Gastrocnemius medialis (tissue), 4 donors: Measurements from ENCODE around the gene LITAFD.

Experiments used
- CTCF ChIP-seq, 5 experiments: fragments of 450-650 bp in 3 of 5; fragments of 200-600 bp in 2 of 5; sonication (generic) in 2 of 5; IDR thresholded peaks in 4 of 5; conservative IDR thresholded peaks in 1 of 5; 1 replicate in 4 of 5; 2 replicates in 1 of 5; pipeline ENCODE4 v1.5.1; 2016 to 2019; ENCODE audit warnings: antibody characterized with exemption in 5 of 5, mild to moderate bottlenecking in 3 of 5, moderate library complexity in 3 of 5
- POLR2A ChIP-seq, 2 donors: fragments of 450-650 bp; IDR thresholded peaks; one replicate each; pipeline ENCODE4 v1.6.1; 2017; ENCODE audit warnings: antibody characterized with exemption in 2 of 2, mild to moderate bottlenecking in 2 of 2, moderate library complexity in 2 of 2

DNA sequence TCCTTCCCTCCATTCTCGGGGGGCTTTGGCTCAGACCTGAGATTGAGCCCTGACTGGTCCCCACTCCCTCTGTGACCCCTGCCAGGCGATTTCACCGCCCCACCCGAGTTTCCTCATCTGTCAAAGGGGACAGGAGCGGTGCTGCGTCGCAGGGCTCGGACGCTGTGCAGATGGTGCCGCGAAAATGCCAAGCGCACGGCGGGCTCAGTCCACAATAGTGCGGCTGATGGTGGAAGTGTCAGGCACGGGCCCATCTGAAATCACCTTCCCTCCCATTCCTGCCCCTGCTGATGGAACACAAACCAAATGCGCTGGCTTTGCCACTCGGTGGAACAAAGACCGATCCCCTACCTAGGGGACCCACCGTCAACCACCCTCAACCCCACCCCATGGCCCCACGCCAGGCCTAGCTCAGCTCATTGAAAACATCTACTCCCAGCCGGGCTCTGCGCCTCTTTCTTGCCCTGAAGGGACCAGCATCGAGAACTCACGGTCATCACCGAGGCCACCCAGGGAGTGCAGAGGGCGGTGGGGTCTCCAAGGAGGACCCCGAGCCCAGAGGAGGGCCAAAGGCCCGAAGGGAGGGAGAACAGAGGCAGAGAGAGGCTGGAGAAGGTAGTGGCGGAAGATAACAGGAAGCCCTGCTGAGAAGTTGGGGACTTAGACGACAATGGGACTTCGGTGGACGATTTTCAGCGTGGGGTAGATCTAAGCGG lies 14.8 kb upstream of the LITAFD start:
- no peak for TF ChIP-seq CTCF (IDR thresholded peaks at IDR 0.05 in 4 of 5, conservative IDR thresholded peaks at IDR 0.05 in 1 of 5)
- TF ChIP-seq POLR2A (IDR thresholded peaks at IDR 0.05), result no peak
